HG03460 (cell line): ENCODE results near the gene PRKCE.

ENCODE experiments used
- ATAC-seq: cut with Tn5 transposase; IDR thresholded peaks from one replicate; pipeline ENCODE4 v1.9.1; 2021; ENCODE audit not compliant: unreplicated experiment

PRKCE gene

GRCh38 chr2:45979065-45979464 lies 327.6 kb downstream of the PRKCE start:
- no peak for ATAC-seq

DNA sequence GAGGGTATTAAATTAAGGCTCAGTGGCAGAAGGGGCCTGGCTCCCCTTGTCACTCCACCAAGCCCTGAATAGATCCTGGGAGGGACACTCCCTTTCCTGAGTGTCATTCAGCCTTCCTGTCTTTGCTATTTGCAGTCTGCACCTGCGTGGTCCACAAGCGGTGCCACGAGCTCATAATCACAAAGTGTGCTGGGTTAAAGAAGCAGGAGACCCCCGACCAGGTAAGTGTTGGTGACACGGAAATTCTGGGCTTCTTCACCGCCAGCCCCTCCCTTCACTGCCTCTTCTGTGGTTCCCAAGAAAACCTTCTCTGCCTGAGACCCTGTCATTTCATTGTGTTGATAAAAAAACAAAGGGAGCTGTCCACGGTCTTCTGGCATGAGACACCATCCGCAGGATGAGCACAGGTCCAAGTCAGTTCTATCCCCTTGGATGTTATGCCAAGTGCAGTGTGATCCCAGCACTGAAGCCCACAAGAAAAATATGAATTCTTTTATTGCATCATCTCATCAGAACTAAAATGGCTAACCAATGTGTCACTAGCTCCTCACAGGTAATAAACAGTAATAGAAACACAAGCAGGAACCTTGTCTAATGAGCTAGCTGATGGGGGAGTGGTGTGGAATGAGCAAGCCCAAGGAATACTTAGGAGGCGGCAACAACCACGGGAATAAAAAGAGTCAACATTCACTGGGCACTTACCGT lies 328.8 kb downstream of the PRKCE start:
- ATAC-seq: no peak

DNA sequence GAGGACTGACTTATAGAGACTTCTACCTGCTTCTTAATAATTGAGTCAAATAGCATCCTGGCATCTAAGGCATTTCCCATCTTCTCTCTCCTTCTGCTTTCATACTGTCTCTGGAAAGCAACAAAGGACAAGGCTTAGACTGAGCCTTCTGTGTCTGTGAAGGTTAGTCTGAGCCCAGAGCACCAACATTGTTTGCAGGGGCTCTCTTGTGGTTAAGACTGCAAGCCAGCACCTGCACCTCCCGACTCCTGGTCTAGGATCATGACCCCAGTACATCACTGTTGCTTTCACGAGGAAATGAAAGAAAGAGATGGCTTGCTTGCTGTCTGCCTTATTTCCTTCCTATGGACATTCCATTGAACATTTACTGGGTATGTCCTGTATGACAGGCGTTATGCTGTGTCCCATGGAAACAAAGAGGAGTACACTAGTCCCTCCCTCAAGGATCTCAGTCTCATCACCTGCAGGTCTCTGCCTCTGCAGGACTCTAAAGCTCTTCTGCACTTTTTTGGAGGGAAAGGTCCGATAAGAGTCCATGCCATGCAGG lies 330.0 kb downstream of the PRKCE start:
- no peak for ATAC-seq

DNA sequence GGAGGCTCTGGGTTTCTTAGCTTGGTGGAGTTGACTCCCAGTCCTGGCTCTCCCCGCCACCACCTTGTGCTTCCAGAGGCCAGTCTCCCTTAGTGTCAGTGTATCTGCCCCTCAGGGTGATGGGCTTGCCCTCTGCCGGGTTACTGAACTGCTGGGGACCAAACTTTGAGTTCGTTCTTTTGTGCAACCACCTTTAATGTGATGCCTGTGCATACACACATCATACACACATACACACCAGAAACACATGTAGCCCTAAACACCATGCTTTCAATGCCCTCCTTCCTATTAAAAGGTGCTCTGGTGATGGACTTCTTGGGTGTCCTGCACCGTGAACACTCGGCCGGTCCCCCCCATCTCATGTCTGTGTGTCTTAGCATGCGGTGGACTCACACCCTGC lies 330.6 kb downstream of the PRKCE start:
- ATAC-seq: no peak

DNA sequence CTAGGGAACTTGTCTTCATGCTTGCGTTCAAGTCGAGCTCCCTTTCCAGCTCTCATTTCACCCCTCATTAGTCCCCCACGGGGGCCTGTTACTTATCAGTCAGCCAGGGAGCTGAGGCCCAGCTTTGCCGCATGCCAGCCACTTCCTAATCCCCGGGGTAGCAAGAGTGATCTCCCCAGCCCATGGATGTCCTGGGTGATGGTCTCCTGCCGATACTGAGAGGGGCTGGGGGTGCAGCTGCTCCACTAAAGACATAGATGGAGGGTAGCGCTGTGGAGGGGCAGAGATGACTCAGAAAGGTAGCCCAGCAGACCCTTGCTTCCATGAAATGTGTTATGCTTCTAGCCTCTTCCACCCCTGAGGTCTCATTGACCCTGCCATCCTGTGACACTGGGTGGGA lies 331.7 kb downstream of the PRKCE start:
- ATAC-seq: no peak

DNA sequence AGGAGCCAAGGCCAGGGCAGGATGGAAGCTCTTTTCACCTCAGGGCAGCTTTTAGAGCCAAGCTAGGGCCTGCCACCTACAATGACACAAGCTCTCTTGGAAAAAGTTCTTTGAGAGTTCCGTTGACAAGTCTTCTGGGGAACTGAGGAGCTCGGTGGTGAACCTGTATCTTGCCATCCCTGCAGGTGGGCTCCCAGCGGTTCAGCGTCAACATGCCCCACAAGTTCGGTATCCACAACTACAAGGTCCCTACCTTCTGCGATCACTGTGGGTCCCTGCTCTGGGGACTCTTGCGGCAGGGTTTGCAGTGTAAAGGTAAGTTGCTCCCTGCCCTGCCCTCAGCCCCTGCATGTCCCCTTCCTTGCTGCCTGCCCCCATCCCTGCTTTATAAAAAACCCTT lies 332.9 kb downstream of the PRKCE start:
- no peak for ATAC-seq

GRCh38 chr2:45984896-45985473 lies 333.5 kb downstream of the PRKCE start:
- no peak for ATAC-seq

DNA sequence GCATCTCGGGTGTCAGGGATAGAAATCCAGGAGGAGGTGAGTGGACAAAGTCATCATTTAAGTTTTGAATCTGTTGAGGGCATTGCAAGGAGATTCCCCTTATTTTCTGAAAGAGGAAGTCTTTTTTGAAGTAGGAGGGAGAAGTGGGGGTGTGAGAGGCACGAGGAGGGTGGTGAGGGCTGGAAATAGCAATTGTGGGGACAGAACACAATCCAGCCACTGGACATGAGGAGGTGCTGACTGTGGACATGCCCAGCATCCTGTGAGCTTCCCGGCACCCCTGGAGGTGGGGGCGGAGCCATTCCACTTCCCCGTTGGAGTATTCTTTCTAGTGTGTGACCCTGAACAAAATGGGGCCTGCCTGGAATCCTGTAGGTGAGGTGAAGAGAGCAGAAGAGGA lies 335.0 kb downstream of the PRKCE start:
- ATAC-seq: no peak

- ATAC-seq: no peak
These were observed 336.4 kb downstream of the PRKCE start for GRCh38 chr2:45987856-45988255.

DNA sequence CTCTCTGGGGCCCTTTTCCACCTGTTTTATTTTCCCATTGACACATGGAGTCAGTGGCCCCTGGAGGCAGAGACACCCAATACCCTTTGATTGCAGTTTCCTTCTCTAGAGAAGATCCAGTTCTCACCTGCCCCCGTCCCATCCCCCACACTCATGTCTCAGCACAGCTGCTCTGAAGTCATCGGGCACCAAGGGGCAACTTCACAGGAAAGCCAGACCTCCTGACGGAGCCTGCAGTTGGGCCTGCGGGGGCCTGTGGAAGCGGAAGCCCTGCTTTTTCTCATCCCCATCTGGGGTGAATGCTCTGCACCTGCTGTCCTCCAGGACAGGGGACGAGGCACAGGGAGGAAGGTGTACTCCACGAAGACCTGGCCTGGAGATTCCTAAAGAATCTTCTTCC lies 337.4 kb downstream of the PRKCE start:
- ATAC-seq: no peak

- ATAC-seq: no peak
These were observed 338.7 kb downstream of the PRKCE start for GRCh38 chr2:45990131-45990530.

DNA sequence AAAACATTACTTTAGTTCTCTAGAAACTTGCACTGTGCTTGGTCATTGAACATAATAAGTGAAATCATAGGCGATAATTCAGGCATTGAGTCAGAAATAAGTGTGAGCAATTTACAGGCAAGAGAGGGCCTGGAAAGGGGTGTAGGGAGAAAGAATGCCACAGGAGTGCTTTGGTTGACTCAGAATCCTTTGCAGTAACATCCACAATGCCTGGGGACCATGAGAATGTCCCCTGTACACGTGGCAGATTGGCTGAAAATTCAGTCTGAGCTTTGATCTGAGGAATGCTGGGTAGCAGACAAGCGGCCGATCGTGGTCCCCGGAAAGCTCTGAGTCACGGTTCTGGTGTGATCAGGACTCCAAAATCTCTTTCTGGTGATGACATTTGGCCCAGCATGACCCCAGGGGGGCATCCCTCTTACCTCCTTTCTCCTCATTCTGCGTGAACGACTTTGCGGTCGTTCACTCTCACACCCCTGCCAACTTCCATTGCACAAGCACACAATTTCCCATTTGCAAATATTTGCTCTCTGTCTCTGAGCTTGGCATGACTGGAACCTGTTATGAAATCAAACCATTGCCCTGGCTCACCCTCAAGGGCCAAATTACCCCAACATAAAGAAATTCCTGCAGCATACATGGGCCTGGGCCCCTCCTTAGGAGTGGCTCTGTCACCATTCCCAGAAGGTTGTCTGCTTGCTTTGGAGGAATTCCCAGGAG lies 340.7 kb downstream of the PRKCE start:
- ATAC-seq: no peak

GRCh38 chr2:45992741-45993475 lies 341.4 kb downstream of the PRKCE start:
- ATAC-seq: no peak

DNA sequence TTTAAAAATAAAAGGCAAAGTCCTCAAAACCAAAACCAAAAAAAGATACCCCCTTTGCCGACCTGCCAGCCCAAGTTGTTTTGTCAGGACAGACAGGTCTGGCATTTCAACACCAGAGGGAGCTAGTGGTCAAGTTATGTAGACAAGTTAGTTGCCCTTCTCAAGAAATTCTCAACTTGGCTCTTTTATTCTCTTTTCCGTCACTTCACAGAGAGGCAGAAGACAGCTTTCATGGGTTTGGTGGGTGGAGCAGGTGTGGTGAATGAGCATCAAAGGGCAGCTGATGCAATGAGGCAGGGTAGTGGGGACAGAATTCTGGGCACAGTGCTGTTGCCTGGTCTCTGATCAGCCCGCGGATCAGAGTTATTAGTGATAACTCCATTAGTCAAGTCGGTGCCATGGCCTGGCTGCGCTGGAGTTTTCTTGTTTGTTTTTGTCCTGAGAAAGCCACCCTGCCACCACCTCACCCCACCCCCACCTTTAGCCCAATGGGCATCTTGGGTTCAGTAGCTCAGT lies 342.1 kb downstream of the PRKCE start:
- ATAC-seq: no peak

GRCh38 chr2:45994060-45994459 lies 342.6 kb downstream of the PRKCE start:
- ATAC-seq: no peak

GRCh38 chr2:46000660-46001059 lies 349.2 kb downstream of the PRKCE start:
- no peak for ATAC-seq

DNA sequence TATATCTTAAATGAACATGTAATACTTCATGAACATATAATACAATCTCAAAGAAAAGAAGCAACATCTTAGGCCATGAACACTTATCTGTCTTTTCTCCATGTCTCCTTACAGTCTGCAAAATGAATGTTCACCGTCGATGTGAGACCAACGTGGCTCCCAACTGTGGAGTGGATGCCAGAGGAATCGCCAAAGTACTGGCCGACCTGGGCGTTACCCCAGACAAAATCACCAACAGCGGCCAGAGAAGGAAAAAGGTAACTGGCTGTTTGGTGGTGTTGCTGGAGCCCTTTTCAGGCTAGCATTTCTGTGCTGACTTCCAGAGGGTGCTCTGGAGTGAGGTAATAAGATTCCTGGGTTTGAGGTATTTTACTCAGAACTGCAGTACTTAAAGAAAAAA lies 349.8 kb downstream of the PRKCE start:
- no peak for ATAC-seq

- no peak for ATAC-seq
These were observed 350.4 kb downstream of the PRKCE start for GRCh38 chr2:46001741-46002506.

DNA sequence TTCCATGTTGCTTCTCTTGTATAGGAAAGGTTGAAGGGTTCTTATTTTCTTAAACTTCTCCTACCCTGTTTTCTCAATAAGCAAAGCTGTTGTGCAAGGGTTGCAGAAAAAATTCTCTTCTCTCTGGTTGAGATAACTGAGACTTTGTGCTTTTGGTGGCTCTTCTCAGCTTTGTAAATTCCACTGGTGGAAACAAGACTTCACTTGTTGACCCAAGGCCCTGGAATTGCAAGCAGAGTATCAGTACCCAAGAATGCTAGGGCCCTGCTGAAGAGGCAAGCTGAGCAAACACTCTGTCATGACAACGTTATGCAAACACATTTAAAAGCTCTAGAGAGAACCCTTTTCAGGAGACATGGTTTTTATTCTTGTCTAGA lies 351.0 kb downstream of the PRKCE start:
- ATAC-seq: no peak

DNA sequence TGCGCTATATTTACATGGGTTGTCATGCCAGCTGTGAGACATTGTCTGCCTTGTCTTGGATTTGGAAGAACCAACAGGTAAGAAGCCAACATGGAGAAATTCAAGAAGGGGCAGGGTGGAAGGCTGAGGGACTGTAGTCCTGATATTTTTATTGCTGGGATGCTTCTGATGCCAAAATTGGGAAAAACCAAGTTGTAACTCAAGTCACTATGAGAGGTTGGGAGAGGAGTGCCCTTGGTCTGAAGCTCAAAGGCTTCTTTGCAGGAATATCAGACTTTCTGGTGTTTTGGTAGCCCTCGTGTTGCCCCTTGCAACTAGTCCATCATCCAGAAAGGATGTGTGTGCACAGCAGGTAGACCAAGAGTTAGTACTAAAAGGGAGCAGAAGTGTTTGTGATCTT lies 351.5 kb downstream of the PRKCE start:
- no peak for ATAC-seq
